Stimulated activated CD8-positive, alpha-beta memory T cell treated with anti-CD3 and anti-CD28 coated beads, Interleukin-4, amount 100 ng/mL, for 24 hours (primary cell): ENCODE data around the gene RECQL5.
"Not testable (repeated sequence)": the region's sequence is repeated elsewhere in the genome, so short reads cannot be mapped to it uniquely, and the experiment has no call there.

Source experiments
- DNase-seq: peaks from one replicate; pipeline ENCODE4 v3.0.0-alpha.2; 2020; ENCODE audit warnings: low read depth

The RECQL5 gene

GRCh38 chr17:75592348-75593020, 74.5 kb downstream of the RECQL5 start:
- no peak for DNase-seq

GRCh38 chr17:75591722-75592302, 75.1 kb downstream of the RECQL5 start:
- no peak for DNase-seq

- DNase-seq: no peak
These were observed 75.9 kb downstream of the RECQL5 start for GRCh38 chr17:75590849-75591721.

DNA sequence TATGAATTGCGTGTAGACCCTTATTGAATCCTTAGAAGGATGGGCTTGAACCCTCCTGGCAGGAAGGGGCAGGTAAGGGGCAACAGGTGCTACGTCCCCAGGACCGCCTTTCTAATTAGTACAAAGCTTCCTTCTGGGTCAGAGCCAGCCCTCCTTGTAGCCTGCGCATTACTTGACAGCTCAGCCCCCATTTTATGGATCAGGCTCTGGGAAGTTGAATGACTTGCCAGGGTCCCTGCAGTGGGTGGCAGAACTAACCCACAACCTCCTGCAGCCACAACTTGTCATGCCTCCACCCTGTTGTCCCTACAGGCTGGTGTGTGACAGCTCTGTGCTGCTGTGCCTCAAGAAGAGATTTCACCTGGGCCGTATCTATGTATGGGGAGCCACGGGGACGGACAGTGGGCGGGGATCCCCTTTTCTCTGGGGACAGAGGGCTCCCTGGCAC, 76.6 kb downstream of the RECQL5 start:
- DNase-seq: no peak

DNA sequence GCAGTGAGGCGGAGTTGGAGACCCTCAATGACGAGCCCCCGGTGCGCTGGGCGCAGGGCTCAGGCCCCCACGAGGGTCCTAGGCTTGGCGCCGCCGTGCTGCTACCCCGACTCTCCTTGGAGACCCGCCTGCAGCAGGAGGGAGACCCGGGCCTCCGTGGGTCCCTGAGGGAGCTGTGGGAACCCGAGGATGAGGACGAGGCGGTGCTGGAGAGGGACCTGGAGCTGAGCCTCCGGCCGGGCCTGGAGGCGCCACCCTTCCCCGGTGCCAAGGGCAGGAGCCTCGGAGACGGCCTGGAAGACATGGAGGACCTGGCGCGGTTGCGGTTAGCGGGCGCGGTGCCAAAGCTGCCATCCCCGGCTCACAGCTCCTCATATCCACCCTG, 77.0 kb downstream of the RECQL5 start:
- no peak for DNase-seq

- peak; percentile 91 for DNase-seq
These were observed 77.7 kb downstream of the RECQL5 start for GRCh38 chr17:75589012-75589918.

DNA sequence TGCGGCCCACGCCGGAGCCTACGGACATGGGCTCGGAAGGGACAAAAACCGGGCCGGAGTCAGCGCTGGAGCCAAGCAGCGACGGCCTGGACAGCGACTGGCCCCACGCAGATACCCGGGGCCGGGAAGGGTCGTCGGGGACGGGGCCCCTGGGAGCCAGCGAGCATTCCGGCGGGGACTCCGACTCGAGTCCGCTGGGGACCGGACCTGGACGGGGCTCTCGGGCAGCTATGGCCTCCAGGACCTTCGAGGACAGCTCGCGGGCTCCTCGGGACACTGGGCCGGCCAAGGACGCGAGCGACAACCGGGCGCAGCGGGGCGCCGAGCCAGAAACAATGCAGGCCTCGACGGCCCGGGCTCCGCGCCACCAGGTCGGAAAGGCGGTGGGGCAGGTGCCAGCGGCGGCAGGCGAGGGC, 78.3 kb downstream of the RECQL5 start:
- DNase-seq: no peak

DNA sequence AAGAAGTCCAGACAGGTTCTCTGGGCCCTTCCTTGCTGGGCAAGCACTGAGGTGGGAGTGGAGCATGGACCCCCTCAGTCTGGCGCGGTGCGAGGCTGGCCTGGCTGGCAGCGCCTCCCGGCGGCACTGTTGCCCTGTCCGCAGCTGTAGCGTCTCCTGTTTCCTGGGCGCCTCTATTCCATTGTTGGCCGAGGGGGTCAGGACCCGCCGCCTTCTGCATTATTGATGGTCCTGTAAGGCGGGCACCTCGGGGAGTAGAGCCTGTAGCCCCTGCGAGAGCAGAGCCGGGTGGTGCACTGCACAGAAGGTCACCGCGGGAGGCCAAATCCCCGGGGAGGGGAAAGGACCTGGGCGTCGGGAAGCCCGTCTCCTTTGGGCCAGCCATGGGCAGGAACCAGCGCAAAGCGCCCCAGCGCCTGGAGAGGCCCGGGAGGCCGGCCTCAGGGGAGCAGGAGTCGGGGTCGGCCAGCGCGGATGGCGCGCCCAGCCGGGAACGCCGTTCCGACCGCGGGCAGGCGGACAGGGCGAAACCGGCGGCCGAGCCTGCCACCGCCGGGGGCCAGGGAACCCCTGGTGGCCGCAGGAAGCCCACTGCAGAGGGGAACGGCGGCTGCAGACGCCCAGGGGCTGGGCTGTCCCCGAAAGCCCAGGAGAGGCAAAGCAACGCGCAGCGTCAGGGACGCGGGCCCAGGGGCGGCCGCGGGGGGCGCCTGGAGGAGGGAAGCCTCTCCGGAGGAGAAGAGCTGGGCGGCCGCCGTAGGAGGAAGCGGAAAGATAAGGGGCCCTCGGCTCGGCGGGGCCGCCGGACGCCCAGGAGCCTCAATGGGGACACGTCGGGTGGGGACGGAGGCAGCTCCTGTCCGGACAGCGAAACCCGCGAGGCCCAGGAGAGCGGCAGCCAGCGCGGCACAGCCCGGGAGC, 79.0 kb downstream of the RECQL5 start, which contains the start of gene MYO15B:
TSS of gene MYO15B (plus strand) at position 126 of the 921 bp plus-strand sequence. CDS start at position 384, 258 bp downstream.
- peak; percentile 60 for DNase-seq

- no peak for DNase-seq
These were observed 82.1 kb downstream of the RECQL5 start for GRCh38 chr17:75584849-75585175.

GRCh38 chr17:75583197-75583596, 83.8 kb downstream of the RECQL5 start:
- not testable (repeated sequence) for DNase-seq

GRCh38 chr17:75581121-75581725, 85.7 kb downstream of the RECQL5 start:
- peak; percentile 45 for DNase-seq
